Measurements from ENCODE around the gene TTC17.
"Not testable (repeated sequence)": the region's sequence is repeated elsewhere in the genome, so short reads cannot be mapped to it uniquely, and the experiment has no call there.

The TTC17 gene

GRCh38 chr11:43399983-43400630 is 41.4 kb downstream of the TTC17 start:
- no peaks in the 10 kb centered on the region for H3K4me1 ChIP-seq (ENCODE audit: insufficient read depth, low read length)
- no peaks in the 10 kb centered on the region for H3K27me3 ChIP-seq (ENCODE audit: insufficient read depth, low read length)
- H3K9me3 ChIP-seq (ENCODE audit: low read length) = no peaks in the 10 kb centered on the region
- H2AFZ ChIP-seq (ENCODE audit: low read depth, low read length) = no peak overlapping the region
- H3K4me3 ChIP-seq (ENCODE audit: low read length) = no peak overlapping the region
- peaks cover 81% of the 10 kb centered on the region for H3K36me3 ChIP-seq (ENCODE audit: insufficient read depth, low read length)

GRCh38 chr11:43401252-43401651 is 42.5 kb downstream of the TTC17 start:
- Histone ChIP-seq H3K27me3 (ENCODE audit: insufficient read depth, low read length) (no peaks in the 10 kb centered on the region), H3K9me3 (ENCODE audit: low read length) (no peaks in the 10 kb centered on the region), H3K36me3 (ENCODE audit: insufficient read depth, low read length) (peaks cover 92% of the 10 kb centered on the region), H3K4me3 (ENCODE audit: low read length) (no peak overlapping the region), H2AFZ (ENCODE audit: low read depth, low read length) (no peak overlapping the region), H3K4me1 (ENCODE audit: insufficient read depth, low read length) (no peaks in the 10 kb centered on the region)

GRCh38 chr11:43401811-43402210 is 43.1 kb downstream of the TTC17 start:
- not testable (repeated sequence) for H3K4me1 ChIP-seq (ENCODE audit: insufficient read depth, low read length); H3K4me3 ChIP-seq (ENCODE audit: low read length); H3K27me3 ChIP-seq (ENCODE audit: insufficient read depth, low read length); H2AFZ ChIP-seq (ENCODE audit: low read depth, low read length); H3K9me3 ChIP-seq (ENCODE audit: low read length)
- H3K36me3 ChIP-seq (ENCODE audit: insufficient read depth, low read length) = peaks cover 92% of the 10 kb centered on the region

GRCh38 chr11:43403357-43404231 is 44.9 kb downstream of the TTC17 start:
- Histone ChIP-seq H3K4me1 (ENCODE audit: insufficient read depth, low read length) (no peaks in the 10 kb centered on the region), H3K27me3 (ENCODE audit: insufficient read depth, low read length) (no peaks in the 10 kb centered on the region), H2AFZ (ENCODE audit: low read depth, low read length) (no peak overlapping the region), H3K9me3 (ENCODE audit: low read length) (no peaks in the 10 kb centered on the region), H3K4me3 (ENCODE audit: low read length) (no peak overlapping the region), H3K36me3 (ENCODE audit: insufficient read depth, low read length) (peaks cover 94% of the 10 kb centered on the region)

- Histone ChIP-seq H3K27me3 (ENCODE audit: insufficient read depth, low read length) (no peaks in the 10 kb centered on the region), H3K36me3 (ENCODE audit: insufficient read depth, low read length) (peaks cover 94% of the 10 kb centered on the region), H2AFZ (ENCODE audit: low read depth, low read length) (no peak overlapping the region), H3K4me1 (ENCODE audit: insufficient read depth, low read length) (no peaks in the 10 kb centered on the region), H3K4me3 (ENCODE audit: low read length) (no peak overlapping the region), H3K9me3 (ENCODE audit: low read length) (no peaks in the 10 kb centered on the region)
These were observed 45.7 kb downstream of the TTC17 start for GRCh38 chr11:43404406-43404805.

- Histone ChIP-seq H3K27me3 (ENCODE audit: insufficient read depth, low read length) (no peaks in the 10 kb centered on the region), H2AFZ (ENCODE audit: low read depth, low read length) (no peak overlapping the region), H3K9me3 (ENCODE audit: low read length) (no peaks in the 10 kb centered on the region), H3K36me3 (ENCODE audit: insufficient read depth, low read length) (peaks cover 93% of the 10 kb centered on the region), H3K4me3 (ENCODE audit: low read length) (no peak overlapping the region), H3K4me1 (ENCODE audit: insufficient read depth, low read length) (no peaks in the 10 kb centered on the region)
These were observed 46.2 kb downstream of the TTC17 start for GRCh38 chr11:43404836-43405479.

GRCh38 chr11:43408277-43408676 is 49.6 kb downstream of the TTC17 start:
- H3K4me3 ChIP-seq (ENCODE audit: low read length) = no peak overlapping the region
- no peaks in the 10 kb centered on the region for H3K9me3 ChIP-seq (ENCODE audit: low read length)
- no peak overlapping the region for H2AFZ ChIP-seq (ENCODE audit: low read depth, low read length)
- H3K36me3 ChIP-seq (ENCODE audit: insufficient read depth, low read length) = peaks cover 90% of the 10 kb centered on the region
- H3K27me3 ChIP-seq (ENCODE audit: insufficient read depth, low read length) = no peaks in the 10 kb centered on the region
- no peaks in the 10 kb centered on the region for H3K4me1 ChIP-seq (ENCODE audit: insufficient read depth, low read length)

- H3K36me3 ChIP-seq (ENCODE audit: insufficient read depth, low read length) = peaks cover 88% of the 10 kb centered on the region
- H3K9me3 ChIP-seq (ENCODE audit: low read length) = no peaks in the 10 kb centered on the region
- no peaks in the 10 kb centered on the region for H3K4me1 ChIP-seq (ENCODE audit: insufficient read depth, low read length)
- H2AFZ ChIP-seq (ENCODE audit: low read depth, low read length) = no peak overlapping the region
- H3K4me3 ChIP-seq (ENCODE audit: low read length) = no peak overlapping the region
- H3K27me3 ChIP-seq (ENCODE audit: insufficient read depth, low read length) = no peaks in the 10 kb centered on the region
These were observed 51.7 kb downstream of the TTC17 start for GRCh38 chr11:43410394-43410793.

GRCh38 chr11:43418197-43418596 is 59.5 kb downstream of the TTC17 start:
- no peak overlapping the region for H2AFZ ChIP-seq (ENCODE audit: low read depth, low read length)
- peaks cover 2% of the 10 kb centered on the region for H3K9me3 ChIP-seq (ENCODE audit: low read length)
- peaks cover 50% of the 10 kb centered on the region for H3K36me3 ChIP-seq (ENCODE audit: insufficient read depth, low read length)
- H3K4me3 ChIP-seq (ENCODE audit: low read length) = no peak overlapping the region
- H3K27me3 ChIP-seq (ENCODE audit: insufficient read depth, low read length) = no peaks in the 10 kb centered on the region
- no peaks in the 10 kb centered on the region for H3K4me1 ChIP-seq (ENCODE audit: insufficient read depth, low read length)

- Histone ChIP-seq H2AFZ (ENCODE audit: low read depth, low read length) (no peak overlapping the region), H3K4me3 (ENCODE audit: low read length) (no peak overlapping the region), H3K4me1 (ENCODE audit: insufficient read depth, low read length) (no peaks in the 10 kb centered on the region), H3K9me3 (ENCODE audit: low read length) (peaks cover 2% of the 10 kb centered on the region), H3K27me3 (ENCODE audit: insufficient read depth, low read length) (no peaks in the 10 kb centered on the region), H3K36me3 (ENCODE audit: insufficient read depth, low read length) (peaks cover 42% of the 10 kb centered on the region)
These were observed 60.7 kb downstream of the TTC17 start for GRCh38 chr11:43419460-43419859.

- H3K36me3 ChIP-seq (ENCODE audit: insufficient read depth, low read length) = peaks cover 10% of the 10 kb centered on the region
- no peaks in the 10 kb centered on the region for H3K9me3 ChIP-seq (ENCODE audit: low read length)
- no peak overlapping the region for H3K4me3 ChIP-seq (ENCODE audit: low read length)
- no peak overlapping the region for H2AFZ ChIP-seq (ENCODE audit: low read depth, low read length)
- no peaks in the 10 kb centered on the region for H3K4me1 ChIP-seq (ENCODE audit: insufficient read depth, low read length)
- no peaks in the 10 kb centered on the region for H3K27me3 ChIP-seq (ENCODE audit: insufficient read depth, low read length)
These were observed 69.3 kb downstream of the TTC17 start for GRCh38 chr11:43427971-43428370.

- not testable (repeated sequence) for H3K27me3 ChIP-seq (ENCODE audit: insufficient read depth, low read length); H3K9me3 ChIP-seq (ENCODE audit: low read length); H3K4me3 ChIP-seq (ENCODE audit: low read length); H3K4me1 ChIP-seq (ENCODE audit: insufficient read depth, low read length); H2AFZ ChIP-seq (ENCODE audit: low read depth, low read length); H3K36me3 ChIP-seq (ENCODE audit: insufficient read depth, low read length)
These were observed 72.2 kb downstream of the TTC17 start for GRCh38 chr11:43430916-43431315.

GRCh38 chr11:43434893-43435292 is 76.2 kb downstream of the TTC17 start:
- H3K27me3 ChIP-seq (ENCODE audit: insufficient read depth, low read length) = no peaks in the 10 kb centered on the region
- H3K4me1 ChIP-seq (ENCODE audit: insufficient read depth, low read length) = no peaks in the 10 kb centered on the region
- H3K36me3 ChIP-seq (ENCODE audit: insufficient read depth, low read length) = peaks cover 37% of the 10 kb centered on the region
- H3K9me3 ChIP-seq (ENCODE audit: low read length) = no peaks in the 10 kb centered on the region
- no peak overlapping the region for H2AFZ ChIP-seq (ENCODE audit: low read depth, low read length)
- no peak overlapping the region for H3K4me3 ChIP-seq (ENCODE audit: low read length)
